Kidney (tissue), 14 donors: ENCODE data around the gene PIK3R6. TPM values are rescaled to one million over a fixed set of nuclear protein-coding genes. Genes with fewer than 3 reads are reported as not detected.

Experiments used
- DNase-seq, 5 donors: peaks; one replicate each; pipeline ENCODE4 v3.0.0-alpha.2; 2013 to 2020
- FAIRE-seq: peaks from 2 replicates; lab custom pipeline; 2012; peaks lifted over from hg19 to GRCh38; lab: Jason Lieb, UNC
- H3K27ac ChIP-seq, 2 donors: one replicate each; pipeline ENCODE4 v1.7.0; 2013; ENCODE audit warnings: low read depth in 2 of 2, low read length in 2 of 2, inconsistent platforms in 1 of 2
- H3K27me3 ChIP-seq: one replicate; pipeline ENCODE4 v1.7.1; 2013; ENCODE audit warnings: low read length, inconsistent platforms; ENCODE audit not compliant: control insufficient read depth, insufficient read depth
- H3K36me3 ChIP-seq, 3 donors: one replicate each; pipeline versions ENCODE4 v1.7.0 to v1.7.1; 2013; ENCODE audit warnings: low read length in 3 of 3, control low read depth in 1 of 3, inconsistent platforms in 1 of 3; ENCODE audit not compliant: insufficient read depth in 3 of 3, control insufficient read depth in 2 of 3
- H3K4me1 ChIP-seq, 3 donors: one replicate each; pipeline versions ENCODE4 v1.7.0 to v1.7.1; 2013; ENCODE audit warnings: low read length in 3 of 3, inconsistent platforms in 1 of 3, low read depth in 1 of 3; ENCODE audit not compliant: control insufficient read depth in 2 of 3, insufficient read depth in 2 of 3
- H3K4me3 ChIP-seq, 3 donors: one replicate each; pipeline versions ENCODE4 v1.7.0 to v1.8.1; 2013; ENCODE audit warnings: low read length in 3 of 3, control low read depth in 1 of 3, inconsistent platforms in 1 of 3
- H3K9ac ChIP-seq, 3 donors: one replicate each; pipeline versions ENCODE4 v1.7.0 to v1.7.1; 2013; ENCODE audit warnings: low read length in 3 of 3, control low read depth in 1 of 3, inconsistent platforms in 1 of 3
- H3K9me3 ChIP-seq, 3 donors: one replicate each; pipeline versions ENCODE4 v1.7.0 to v1.7.1; 2013; ENCODE audit warnings: low read length in 3 of 3, control low read depth in 1 of 3, inconsistent platforms in 1 of 3; ENCODE audit not compliant: control insufficient read depth in 2 of 3, insufficient read depth in 1 of 3
- intact Hi-C: fragments of 100-400 bp; cut with DNase I; formaldehyde crosslinking; loops from one replicate; pipeline ENCODE4 v1.11.1; 2022
- polyA plus RNA-seq: library from polyadenylated mRNA; stranded (reverse); fragments of 350-450 nt; fragmentation: Illumina TruSeq; extraction: RNeasy Lipid Tissue Mini Kit (QIAGEN cat#74804); gene quantifications from one replicate; pipeline ENCODE4 v1.2.3, GENCODE V29; 2014; ENCODE audit warnings: low read depth, low replicate concordance; ENCODE audit not compliant: insufficient read depth
- total RNA-seq: library from RNA; stranded (reverse); fragmentation: NEBNext Ultra II Directional; extraction: Animal tissue kit (Norgen Biotek cat#: 25700); gene quantifications from one replicate; pipeline ENCODE4 v1.2.1, GENCODE V29; 2021
- TF ChIP-seq, protein P1 (sequence below): IDR thresholded peaks from 3 replicates; pipeline ENCODE4 v1.5.1; 2012; ENCODE audit warnings: mild to moderate bottlenecking, moderate library complexity, borderline replicate concordance; ENCODE audit not compliant: insufficient read depth; ENCODE audit errors: extremely low read depth
- donor health status: control.
- donor health status: control.
- donor health status: control.
- donor health status: control.
- donor health status: control.
- donor health status: DM: yes; HTN: yes; CAD: no.
- donor health status: Normal renal cell carcinoma (clear cell type).

PIK3R6 gene
- total and polyA plus RNA-seq, 2 donors from 2014 or later = 0.17 to 2.3 TPM

DNA sequence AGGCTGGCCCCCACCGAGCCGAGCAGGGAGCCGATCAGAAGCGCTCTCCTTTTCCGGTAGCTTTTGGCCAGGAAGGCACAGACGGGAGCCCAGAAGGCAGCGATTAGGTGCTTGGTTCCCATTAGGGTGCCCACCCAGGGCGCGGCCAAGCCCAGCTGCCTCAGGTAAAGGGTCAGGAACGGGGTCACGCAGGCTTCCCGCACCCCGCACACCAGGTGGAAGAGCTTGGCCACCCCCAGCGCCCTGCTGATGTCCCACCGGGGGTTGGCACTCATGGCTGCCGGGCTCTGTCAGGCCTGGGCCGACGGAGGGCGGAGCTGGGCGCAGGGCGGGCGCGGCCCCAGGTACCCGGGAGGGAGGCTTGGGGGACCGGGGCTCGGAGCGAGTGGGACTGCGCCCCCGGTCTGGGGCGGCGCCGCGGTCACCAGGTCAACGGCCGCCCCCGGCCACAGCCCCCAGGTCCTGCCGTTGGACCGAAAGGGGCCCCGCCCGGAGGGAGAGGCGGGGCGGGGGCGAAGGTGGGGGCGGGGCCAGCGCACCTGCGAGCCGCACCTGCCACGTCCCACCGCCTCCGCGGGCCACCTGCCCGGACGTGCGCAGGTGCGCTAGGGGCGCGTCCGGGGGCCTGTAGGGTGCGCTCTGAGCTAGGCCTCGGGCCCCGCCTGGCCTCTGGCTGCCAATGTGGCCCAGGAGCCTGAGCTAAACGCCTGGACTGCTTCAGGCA, 68.5 kb downstream of the PIK3R6 start, which contains the start of gene MFSD6L:
Gene MFSD6L (minus strand): TSS at position 520 of the 724 bp plus-strand sequence. CDS start 245 bp downstream, at position 275.
- Histone ChIP-seq H3K27me3 (no peaks in the 10 kb centered on the region), H3K9ac (peak within 1 kb of the TSS in 1 of 3 donors; percentile 26), H3K9me3 (no peaks in the 10 kb centered on the region), H3K36me3 (no peaks in the 10 kb centered on the region), H3K27ac (peak within 1 kb of the TSS in 1 of 2 donors; percentile 22), H3K4me1 (peaks cover 0 to 10% (median 4%) of the 10 kb centered on the region in 3 donors), H3K4me3 (peak within 1 kb of the TSS in 1 of 3 donors; percentile 46)
- no peak for FAIRE-seq
- intact Hi-C loops = no loop called here
- TF ChIP-seq, protein P1, sequence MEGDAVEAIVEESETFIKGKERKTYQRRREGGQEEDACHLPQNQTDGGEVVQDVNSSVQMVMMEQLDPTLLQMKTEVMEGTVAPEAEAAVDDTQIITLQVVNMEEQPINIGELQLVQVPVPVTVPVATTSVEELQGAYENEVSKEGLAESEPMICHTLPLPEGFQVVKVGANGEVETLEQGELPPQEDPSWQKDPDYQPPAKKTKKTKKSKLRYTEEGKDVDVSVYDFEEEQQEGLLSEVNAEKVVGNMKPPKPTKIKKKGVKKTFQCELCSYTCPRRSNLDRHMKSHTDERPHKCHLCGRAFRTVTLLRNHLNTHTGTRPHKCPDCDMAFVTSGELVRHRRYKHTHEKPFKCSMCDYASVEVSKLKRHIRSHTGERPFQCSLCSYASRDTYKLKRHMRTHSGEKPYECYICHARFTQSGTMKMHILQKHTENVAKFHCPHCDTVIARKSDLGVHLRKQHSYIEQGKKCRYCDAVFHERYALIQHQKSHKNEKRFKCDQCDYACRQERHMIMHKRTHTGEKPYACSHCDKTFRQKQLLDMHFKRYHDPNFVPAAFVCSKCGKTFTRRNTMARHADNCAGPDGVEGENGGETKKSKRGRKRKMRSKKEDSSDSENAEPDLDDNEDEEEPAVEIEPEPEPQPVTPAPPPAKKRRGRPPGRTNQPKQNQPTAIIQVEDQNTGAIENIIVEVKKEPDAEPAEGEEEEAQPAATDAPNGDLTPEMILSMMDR = peak; percentile 25
- DNase-seq = peak; percentile 69 to 89 (median 78)

DNA sequence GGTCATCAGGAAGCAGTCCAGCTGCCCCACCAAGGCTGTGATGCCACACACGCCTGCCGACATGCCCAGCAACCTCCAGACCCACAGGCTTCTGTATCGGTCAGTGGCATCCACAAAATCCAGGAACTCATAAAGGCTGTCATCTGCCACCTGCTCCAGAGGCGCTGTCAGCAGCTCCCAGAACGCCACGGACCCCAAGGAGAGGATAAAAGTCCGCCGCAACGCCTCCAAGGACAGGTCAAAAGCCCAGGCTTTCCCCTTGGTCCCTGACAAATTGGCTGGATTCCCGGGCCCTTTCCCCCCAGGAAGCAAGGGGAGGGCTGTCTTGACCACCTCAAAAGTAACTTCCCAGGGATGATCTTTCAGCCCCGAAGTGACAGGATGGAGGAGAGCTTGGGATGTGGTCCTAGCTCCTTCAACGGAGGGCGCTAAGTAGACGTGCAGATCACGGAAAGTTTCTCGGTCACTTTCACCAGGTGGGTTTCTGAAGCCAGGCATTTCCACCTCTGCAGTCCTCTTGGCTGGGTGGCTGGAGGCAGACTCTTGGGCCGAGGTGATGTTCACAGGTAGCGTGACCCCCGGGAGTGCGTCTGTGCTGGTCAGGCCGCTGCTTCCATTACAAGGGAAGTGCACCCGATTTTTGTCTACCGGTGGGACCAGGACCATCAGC, 69.2 kb downstream of the PIK3R6 start:
- no peaks in the 10 kb centered on the region for H3K27me3 ChIP-seq
- H3K9me3 ChIP-seq = no peaks in the 10 kb centered on the region
- TF ChIP-seq, protein P1 = no peak
- H3K9ac ChIP-seq = peak overlapping the region in 1 of 3 donors; percentile 26
- peaks cover 0 to 11% (median 4%) of the 10 kb centered on the region in 3 donors for H3K4me1 ChIP-seq
- H3K36me3 ChIP-seq = no peaks in the 10 kb centered on the region
- no peak for DNase-seq
- intact Hi-C loops = no loop called here
- H3K27ac ChIP-seq = peak overlapping the region in 1 of 2 donors; percentile 22
- FAIRE-seq = no peak
- H3K4me3 ChIP-seq = peak overlapping the region in 1 of 3 donors; percentile 46

DNA sequence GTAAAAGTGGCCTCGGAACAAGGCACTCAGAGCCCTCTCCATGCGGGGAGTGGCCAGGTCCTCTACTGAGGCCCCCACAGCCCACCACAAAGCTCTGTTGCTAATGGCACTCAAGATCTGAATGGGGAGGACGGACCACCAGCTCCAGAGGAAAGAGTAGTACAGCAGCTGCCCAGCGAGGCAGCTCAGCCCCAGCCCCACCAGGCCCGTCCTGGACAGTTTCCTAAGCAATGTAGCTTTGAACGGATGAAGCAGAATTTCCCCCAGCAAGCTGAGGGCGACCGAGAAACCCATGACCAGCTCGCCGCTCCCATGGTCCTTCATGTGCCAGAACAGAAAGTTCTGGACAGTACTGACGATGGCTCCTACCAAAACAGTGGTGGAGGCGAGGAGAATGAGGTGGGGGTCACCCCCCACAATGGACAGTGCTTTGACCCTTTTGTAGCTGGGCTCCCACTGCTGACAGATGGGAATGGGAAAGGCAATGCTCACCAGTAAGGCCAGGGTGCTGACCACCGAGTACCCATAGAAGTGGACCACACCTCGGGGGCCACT, 69.8 kb downstream of the PIK3R6 start:
- Histone ChIP-seq H3K36me3 (no peaks in the 10 kb centered on the region), H3K4me3 (no peak overlapping the region), H3K27me3 (no peaks in the 10 kb centered on the region), H3K27ac (no peak overlapping the region), H3K9ac (no peak overlapping the region), H3K4me1 (peaks cover 0 to 11% (median 4%) of the 10 kb centered on the region in 3 donors), H3K9me3 (no peaks in the 10 kb centered on the region)
- DNase-seq (no peak), FAIRE-seq (no peak)
- intact Hi-C loops = no loop called here
- TF ChIP-seq, protein P1 = no peak
